Measurements from ENCODE around the gene MNAT1.

GRCh38 chr14:60691383-60692113 is 43.0 kb upstream of the MNAT1 start:
- TF ChIP-seq CTCF (conservative IDR thresholded peaks at IDR 0.05; ENCODE audit: low read length) (no peak), EZH2phosphoT487 (IDR thresholded peaks at IDR 0.05; ENCODE audit: borderline replicate concordance) (no peak)
